Heart left ventricle (tissue), 13 donors: ENCODE results near the gene RPL29.
A peak's percentile ranks its signal among the peaks of the same experiment; 100 is the strongest.

Source experiments
- CTCF ChIP-seq, 12 donors: fragments of 200-600 bp; sonication (generic) in 4 of 12; IDR thresholded peaks; one replicate each; pipeline versions ENCODE4 v1.5.0 to v1.8.0; 2018 to 2022; ENCODE audit warnings: antibody characterized with exemption in 12 of 12, mild to moderate bottlenecking in 5 of 12
- POLR2A ChIP-seq, 2 donors: fragments of 450-650 bp; IDR thresholded peaks; one replicate each; pipeline ENCODE4 v1.6.1; 2017; ENCODE audit warnings: antibody characterized with exemption in 2 of 2, mild to moderate bottlenecking in 2 of 2, moderate library complexity in 2 of 2
- donor health status: ischemic (EF 13 %, LVEDD 7.1; RV severe dilation, severe dysfunction).
- donor health status: DM: no; HTN: yes; CAD: no.
- donor health status: DM: no; HTN: no; CAD: no.
- donor health status: ischemic (EF 25% LVEDD 6.9; RV normal size, moderate dysfunction).
- donor health status: ischemic (EF 25% LVEDD 5.7; RV mildly dilated, moderate dysfunction).
- donor health status: ischemic (EF 35%, LVEDD 5.7; RV mildly dilated, moderate dysfunction).
- donor health status: nonischemic (EF 11% LVEDD 7.7; RV severe dilation, severe dysfunction).
- donor health status: DM: yes; HTN: yes; CAD: no.
- donor health status: PGD.
- donor health status: ischemic (EF 29% LVEDD 5.4; RV normal size, mild dysfunction).
- donor health status: nonischemic (EF 23%, LVEDD 6.1; RV moderate dilation, normal function).

GRCh38 chr3:52041118-52041731, 45.5 kb upstream of the RPL29 start:
- TF ChIP-seq CTCF (IDR thresholded peaks at IDR 0.05) (peak in 6 of 12 donors; percentile 23 to 42 (median 30)), POLR2A (IDR thresholded peaks at IDR 0.05) (no peak)
